ENCODE data around the gene NIM1K.

The NIM1K gene

DNA sequence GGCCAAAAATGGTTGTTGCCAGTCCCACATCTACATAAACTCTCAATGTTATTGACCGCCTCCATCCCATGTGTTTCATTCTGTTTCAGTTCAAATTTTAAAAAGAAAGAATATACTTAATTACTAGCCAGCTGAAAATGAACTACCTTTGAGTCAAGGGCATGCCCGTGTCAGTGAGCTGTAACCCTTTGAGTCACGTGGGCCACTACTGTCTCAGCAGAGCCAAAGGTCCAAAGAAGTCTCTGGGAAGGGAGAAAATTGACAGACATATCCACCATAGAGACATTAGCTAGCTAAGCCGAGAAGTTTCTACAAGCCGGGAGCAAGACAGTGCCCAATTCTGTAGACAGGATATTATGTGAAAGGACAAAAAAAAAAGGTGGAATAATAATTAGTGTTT, 59.7 kb downstream of the NIM1K start:
- Histone ChIP-seq H3K27ac (replicated peaks) (no peak overlapping the region), H3K27me3 (ENCODE audit: insufficient read depth, poor library complexity, severe bottlenecking) (peaks cover 3% of the 10 kb centered on the region), H3K4me3 (replicated peaks; ENCODE audit: insufficient read depth, low read length) (no peak overlapping the region)
- no peak for DNase-seq (ENCODE audit: low read depth in 1 of 2, low spot score in 1 of 2)
- TF ChIP-seq POLR2AphosphoS5 (IDR thresholded peaks at IDR 0.05; ENCODE audit: low read depth) (no peak), SPI1 (IDR thresholded peaks at IDR 0.05; ENCODE audit: borderline replicate concordance, low read depth) (no peak), REST (IDR thresholded peaks at IDR 0.05; ENCODE audit: insufficient replicate concordance, low read depth) (no peak), GABPA (IDR thresholded peaks at IDR 0.05; ENCODE audit: low read depth) (no peak)
- TF ChIP-seq, protein P1, sequence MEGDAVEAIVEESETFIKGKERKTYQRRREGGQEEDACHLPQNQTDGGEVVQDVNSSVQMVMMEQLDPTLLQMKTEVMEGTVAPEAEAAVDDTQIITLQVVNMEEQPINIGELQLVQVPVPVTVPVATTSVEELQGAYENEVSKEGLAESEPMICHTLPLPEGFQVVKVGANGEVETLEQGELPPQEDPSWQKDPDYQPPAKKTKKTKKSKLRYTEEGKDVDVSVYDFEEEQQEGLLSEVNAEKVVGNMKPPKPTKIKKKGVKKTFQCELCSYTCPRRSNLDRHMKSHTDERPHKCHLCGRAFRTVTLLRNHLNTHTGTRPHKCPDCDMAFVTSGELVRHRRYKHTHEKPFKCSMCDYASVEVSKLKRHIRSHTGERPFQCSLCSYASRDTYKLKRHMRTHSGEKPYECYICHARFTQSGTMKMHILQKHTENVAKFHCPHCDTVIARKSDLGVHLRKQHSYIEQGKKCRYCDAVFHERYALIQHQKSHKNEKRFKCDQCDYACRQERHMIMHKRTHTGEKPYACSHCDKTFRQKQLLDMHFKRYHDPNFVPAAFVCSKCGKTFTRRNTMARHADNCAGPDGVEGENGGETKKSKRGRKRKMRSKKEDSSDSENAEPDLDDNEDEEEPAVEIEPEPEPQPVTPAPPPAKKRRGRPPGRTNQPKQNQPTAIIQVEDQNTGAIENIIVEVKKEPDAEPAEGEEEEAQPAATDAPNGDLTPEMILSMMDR (IDR thresholded peaks at IDR 0.05; ENCODE audit: insufficient read depth, low read length), result no peak

DNA sequence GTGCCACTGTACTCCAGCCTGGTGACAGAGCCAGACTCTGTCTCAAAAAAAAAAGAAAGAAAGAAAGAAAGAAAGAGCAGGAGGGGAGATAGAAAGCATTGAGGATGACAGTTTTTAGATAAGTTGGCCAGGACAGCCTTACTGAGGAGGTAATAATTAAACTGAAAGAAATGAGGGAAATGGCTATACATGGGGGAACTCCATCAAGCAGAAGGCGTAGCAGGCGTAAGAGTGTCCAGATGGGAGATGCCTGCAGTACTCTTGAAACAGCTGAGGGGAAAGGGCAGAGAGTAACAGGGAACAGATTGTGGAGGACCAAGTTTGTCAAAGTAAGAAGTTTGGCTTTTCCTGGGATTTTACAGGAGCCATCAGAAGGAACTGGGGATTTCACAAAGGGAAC, 63.7 kb downstream of the NIM1K start:
- TF ChIP-seq GABPA (IDR thresholded peaks at IDR 0.05; ENCODE audit: low read depth) (no peak), SPI1 (IDR thresholded peaks at IDR 0.05; ENCODE audit: borderline replicate concordance, low read depth) (no peak), POLR2AphosphoS5 (IDR thresholded peaks at IDR 0.05; ENCODE audit: low read depth) (no peak), REST (IDR thresholded peaks at IDR 0.05; ENCODE audit: insufficient replicate concordance, low read depth) (no peak)
- TF ChIP-seq, protein P1 (IDR thresholded peaks at IDR 0.05; ENCODE audit: insufficient read depth, low read length), result no peak
- H3K4me3 ChIP-seq (replicated peaks; ENCODE audit: insufficient read depth, low read length), result no peak overlapping the region

DNA sequence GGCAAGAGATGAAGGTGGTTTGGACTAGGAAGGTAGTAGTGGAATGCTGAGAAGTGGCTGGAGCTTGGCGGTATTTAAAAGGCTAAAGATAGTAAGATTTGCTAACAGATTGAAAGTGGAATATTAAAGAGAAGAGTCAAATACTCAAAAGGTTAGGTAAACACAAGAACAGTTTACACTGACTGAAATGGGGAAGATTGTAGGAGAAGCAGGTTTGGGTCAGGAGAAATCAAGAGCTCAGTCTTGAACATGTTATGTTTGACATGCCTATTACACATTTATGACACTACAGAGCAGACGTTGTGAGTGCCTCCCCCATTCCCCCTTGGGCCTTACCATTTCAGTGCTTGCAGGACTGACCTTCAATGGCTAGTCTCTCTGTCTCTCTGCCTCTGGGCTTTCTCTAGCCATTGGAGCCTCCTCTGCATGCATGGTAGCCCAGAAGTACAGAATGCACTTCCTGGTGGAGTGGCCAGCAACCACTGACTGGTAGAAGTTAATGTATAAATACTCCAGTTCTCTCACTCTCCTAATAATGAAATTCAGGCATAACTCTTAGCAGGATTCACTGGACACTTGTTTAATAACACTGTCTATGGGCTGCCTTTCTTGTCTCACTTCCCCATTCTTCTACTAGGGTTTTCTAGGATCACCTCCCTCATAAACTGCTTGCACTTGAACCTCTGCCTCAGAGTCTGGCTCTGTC, 64.4 kb downstream of the NIM1K start:
- Histone ChIP-seq H3K27ac (replicated peaks) (no peak overlapping the region), H3K27me3 (ENCODE audit: insufficient read depth, poor library complexity, severe bottlenecking) (no peaks in the 10 kb centered on the region), H3K4me3 (replicated peaks; ENCODE audit: insufficient read depth, low read length) (no peak overlapping the region)
- TF ChIP-seq POLR2AphosphoS5 (IDR thresholded peaks at IDR 0.05; ENCODE audit: low read depth), result no peak
- no peak for TF ChIP-seq GABPA (IDR thresholded peaks at IDR 0.05; ENCODE audit: low read depth)
- no peak for TF ChIP-seq REST (IDR thresholded peaks at IDR 0.05; ENCODE audit: insufficient replicate concordance, low read depth)
- TF ChIP-seq, protein P1 (IDR thresholded peaks at IDR 0.05; ENCODE audit: insufficient read depth, low read length), result no peak
- peak; percentile 63 for TF ChIP-seq SPI1 (IDR thresholded peaks at IDR 0.05; ENCODE audit: borderline replicate concordance, low read depth)
- no peak for DNase-seq (ENCODE audit: low read depth in 1 of 2, low spot score in 1 of 2)

More for the DNA sequence above, 63.7 kb downstream of the NIM1K start:
- Histone ChIP-seq H3K27me3 (ENCODE audit: insufficient read depth, poor library complexity, severe bottlenecking) (peaks cover 3% of the 10 kb centered on the region), H3K27ac (replicated peaks) (no peak overlapping the region)
- no peak for DNase-seq (ENCODE audit: low read depth in 1 of 2, low spot score in 1 of 2)

All from HL-60 (cell line).